ENCODE measurements around the gene PWWP2B.

PWWP2B gene

DNA sequence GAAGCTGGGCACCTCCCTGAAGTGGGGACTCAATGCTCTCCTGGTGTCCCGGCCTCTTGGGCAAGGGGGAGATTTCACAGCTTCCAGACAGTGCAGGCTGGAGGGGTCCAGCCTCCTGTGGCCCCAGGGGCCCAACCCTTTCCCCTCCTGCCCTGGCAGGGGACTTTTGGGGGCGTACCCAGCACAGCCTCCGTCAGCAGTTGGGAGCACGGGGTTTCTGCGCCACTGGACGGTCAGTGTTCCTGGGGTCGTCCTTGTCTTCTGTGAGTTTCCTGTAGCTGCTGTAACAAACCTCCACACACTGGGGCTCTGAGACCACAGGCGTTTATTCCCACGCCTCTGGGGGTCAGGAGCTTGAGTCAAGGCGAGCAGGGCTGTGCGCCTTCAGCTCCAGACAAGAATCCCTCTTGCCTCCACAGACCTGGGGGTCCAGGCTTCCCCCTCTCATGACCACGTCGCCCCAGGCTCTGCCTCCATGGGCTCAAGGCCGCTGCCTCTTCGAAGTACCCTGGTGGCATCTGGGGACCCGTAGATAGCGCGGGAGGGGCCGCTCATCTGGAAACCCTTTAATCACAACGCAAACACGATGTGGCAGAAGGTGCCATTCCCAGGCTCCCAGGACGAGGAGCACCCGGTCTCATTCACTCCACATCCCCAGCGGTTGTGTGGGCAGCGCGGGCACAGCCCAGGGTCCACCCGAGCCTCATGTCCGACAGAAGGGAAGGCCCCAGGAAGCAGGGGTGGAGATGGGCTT, 14.0 kb downstream of the PWWP2B start:
- H3K36me3 Mint-ChIP-seq: peaks cover 23% of the 10 kb centered on the region
- no peak for ATAC-seq
- H3K9me3 Mint-ChIP-seq: no peaks in the 10 kb centered on the region
- H3K4me1 Mint-ChIP-seq: peaks cover 59% of the 10 kb centered on the region
- no peak overlapping the region for H3K27ac Mint-ChIP-seq
- no peaks in the 10 kb centered on the region for H3K27me3 Mint-ChIP-seq
- H3K4me3 Mint-ChIP-seq: no peak overlapping the region

DNA sequence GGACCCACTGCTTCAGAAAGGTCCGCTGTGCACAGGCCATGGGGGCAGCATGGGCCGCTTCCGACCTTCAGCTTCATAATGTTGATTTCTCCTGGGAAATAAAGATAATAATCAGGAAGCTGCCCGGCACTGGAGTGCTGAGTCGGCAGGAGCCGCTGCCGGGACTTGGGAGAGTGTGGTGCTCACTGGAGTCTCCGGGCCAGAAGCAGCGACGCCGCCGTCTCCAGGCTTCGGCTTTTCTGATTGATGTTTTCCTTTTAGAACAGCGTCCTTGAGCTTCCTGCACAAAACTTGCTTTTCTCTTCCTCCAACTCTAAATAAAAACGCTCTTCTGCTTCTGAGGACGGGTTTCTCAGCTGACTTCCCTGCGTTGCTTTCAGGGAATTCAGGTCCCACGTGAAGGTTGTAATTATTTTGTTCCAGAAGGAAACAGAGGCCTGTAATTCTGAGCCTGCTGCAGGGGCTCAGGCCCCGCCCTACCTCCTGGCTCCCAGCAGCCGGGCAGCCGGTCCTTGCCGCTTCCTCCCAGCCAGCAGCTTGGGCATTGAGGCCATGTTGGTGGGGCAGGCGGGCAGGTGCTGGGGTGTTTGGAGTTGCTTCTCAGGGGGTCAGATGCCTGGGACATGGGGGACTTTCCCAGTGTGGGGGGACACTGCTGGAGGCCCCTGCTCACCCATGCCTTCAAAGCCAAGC, 14.7 kb downstream of the PWWP2B start:
- Mint-ChIP-seq H3K27ac (no peak overlapping the region), H3K9me3 (no peaks in the 10 kb centered on the region), H3K4me3 (no peak overlapping the region), H3K27me3 (no peaks in the 10 kb centered on the region), H3K4me1 (peaks cover 55% of the 10 kb centered on the region), H3K36me3 (peaks cover 18% of the 10 kb centered on the region)
- ATAC-seq: no peak

DNA sequence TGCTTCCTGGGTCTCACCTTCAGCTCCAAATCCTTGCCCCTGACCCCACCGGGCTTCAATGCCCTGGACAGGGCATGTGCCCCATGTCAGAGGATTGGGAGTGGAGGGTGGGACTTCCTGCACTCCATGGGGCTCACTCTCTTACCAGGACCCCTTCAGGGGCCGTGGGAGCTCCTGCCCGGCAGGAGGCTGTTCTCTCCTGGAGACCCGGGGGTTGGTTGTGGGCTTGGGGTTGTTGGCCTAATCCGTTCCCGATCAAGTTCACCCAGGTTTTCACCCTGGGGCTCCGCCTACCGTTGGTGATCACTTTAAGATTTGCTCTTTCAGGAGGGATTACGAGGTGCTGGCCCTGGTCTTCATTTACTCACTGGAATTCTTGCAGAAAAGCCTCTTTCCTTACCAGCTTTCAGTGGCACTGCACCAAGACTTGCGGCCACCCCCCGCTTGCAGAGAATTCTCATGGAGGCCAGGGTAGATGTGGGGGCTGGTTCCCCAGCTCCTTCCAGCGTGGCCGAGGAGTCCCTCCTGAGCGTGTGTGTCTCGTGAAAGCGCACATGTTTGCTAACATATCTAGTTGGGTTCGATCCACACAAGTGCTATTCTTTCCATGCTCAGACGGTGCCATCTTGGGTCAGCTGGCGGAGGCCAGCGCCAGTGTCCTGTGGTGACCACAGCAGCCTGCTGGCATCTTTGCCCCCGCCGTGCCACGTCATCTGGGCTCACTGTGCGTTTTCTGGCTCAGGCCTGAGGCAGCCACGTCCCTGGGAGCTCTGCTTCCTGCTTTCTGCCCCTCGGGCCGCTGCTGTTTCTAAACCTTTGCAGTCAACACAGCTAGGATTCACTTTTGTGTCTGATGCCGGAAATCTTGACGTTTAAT, 15.6 kb downstream of the PWWP2B start:
- no peak overlapping the region for H3K4me3 Mint-ChIP-seq
- H3K27me3 Mint-ChIP-seq: no peaks in the 10 kb centered on the region
- H3K4me1 Mint-ChIP-seq: peaks cover 47% of the 10 kb centered on the region
- H3K27ac Mint-ChIP-seq: no peak overlapping the region
- no peaks in the 10 kb centered on the region for H3K9me3 Mint-ChIP-seq
- peak; percentile 2 for ATAC-seq
- peaks cover 15% of the 10 kb centered on the region for H3K36me3 Mint-ChIP-seq

DNA sequence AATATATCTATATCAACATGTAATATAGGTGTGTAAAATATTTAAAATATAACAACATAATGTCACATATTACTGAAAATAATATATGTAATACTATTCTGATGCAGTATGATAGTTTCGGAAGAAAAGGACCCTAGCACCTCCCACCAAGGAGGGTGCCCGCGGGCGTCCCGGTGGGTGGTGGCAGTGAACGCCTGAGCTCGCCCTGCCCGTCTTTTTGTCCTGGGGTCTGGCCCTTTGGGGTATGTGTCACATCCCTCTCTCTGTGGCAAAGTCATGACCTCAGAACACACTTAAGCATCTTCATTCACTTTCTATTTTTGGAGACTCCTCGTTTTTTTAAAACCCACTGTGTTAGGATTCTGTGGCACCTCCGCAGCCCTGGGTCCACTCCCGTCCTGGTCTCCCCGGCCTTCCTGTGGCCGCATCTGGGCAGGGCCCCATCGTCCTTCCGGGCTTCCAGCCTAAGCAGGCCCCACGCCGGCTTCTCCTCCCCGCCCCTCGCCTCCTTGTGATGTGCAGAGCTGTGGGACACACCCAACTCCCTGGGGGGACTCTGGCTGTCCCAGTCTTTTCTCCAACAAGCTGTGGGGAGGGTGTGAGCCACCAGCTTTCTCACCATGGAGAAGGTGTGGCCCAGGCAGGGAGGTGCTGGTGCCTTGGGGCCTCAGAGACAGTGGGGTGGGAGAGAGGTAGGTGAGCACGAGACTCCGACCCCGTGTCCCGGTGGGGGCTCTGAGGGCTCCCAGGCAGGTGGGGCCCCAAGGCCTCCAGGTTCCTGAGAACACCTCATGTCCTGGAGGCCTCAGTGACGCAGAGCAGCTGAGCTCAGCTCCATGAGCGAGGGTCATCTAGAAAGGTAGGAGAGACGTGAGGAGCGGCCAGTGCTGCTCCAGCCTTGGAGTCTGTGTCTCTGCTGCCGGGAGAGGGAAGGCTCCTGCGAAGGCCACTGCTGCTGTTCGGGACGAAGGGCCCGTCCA, 16.5 kb downstream of the PWWP2B start:
- H3K4me1 Mint-ChIP-seq: peaks cover 45% of the 10 kb centered on the region
- no peak overlapping the region for H3K4me3 Mint-ChIP-seq
- H3K9me3 Mint-ChIP-seq: no peaks in the 10 kb centered on the region
- H3K27me3 Mint-ChIP-seq: no peaks in the 10 kb centered on the region
- peak overlapping the region; percentile 9 for H3K27ac Mint-ChIP-seq
- ATAC-seq: no peak
- H3K36me3 Mint-ChIP-seq: peaks cover 15% of the 10 kb centered on the region

DNA sequence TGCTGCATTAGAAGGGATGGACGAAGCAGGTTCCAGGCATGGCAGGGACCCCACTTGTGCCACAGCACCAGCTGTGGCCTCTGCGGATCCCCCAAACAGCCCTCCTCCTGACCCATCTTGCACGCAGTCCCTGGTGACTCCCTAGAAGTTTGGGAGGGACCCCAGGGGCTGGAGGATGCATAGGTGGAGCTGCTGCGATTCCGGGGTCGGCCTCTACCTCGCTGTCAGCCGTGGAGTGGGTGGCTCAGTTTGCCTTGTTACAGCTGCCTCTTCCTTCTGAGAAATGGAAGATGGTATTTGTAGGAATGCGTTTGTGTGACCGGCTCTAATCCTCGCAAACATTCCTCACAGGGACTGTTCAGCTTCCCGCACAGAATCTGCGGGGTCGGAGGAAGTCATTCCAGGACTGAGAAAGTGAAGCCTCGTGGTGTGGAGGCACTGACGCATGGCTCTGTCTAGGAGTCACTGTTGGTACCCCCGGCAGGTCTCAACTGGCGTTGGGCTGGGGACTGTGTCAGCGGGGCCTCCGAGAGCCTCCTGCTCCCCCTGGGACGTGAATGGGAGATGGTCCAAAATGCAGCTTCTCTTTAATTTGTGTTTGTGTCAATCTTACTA, 17.5 kb downstream of the PWWP2B start:
- Mint-ChIP-seq H3K4me3 (no peak overlapping the region), H3K27ac (peak overlapping the region; percentile 0), H3K9me3 (no peaks in the 10 kb centered on the region), H3K4me1 (peaks cover 52% of the 10 kb centered on the region), H3K27me3 (no peaks in the 10 kb centered on the region), H3K36me3 (peaks cover 15% of the 10 kb centered on the region)
- ATAC-seq: no peak

DNA sequence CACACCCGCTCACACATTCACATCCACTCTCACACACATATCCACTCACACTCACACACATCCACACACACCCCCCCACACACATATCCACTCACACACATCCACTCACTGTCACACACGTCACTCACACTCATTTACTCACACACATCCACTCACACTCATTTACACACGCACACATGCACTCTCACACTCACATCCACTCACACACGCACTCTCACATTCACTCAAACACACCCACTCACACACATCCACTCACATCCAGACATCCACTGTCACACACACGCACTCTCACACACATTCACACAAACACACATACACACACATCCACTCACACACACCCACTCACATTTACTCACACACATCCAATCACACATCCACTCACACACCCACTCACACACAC, 18.3 kb downstream of the PWWP2B start:
- Mint-ChIP-seq H3K4me1 (peaks cover 51% of the 10 kb centered on the region), H3K9me3 (no peaks in the 10 kb centered on the region), H3K27me3 (no peaks in the 10 kb centered on the region), H3K27ac (peak overlapping the region; percentile 0), H3K36me3 (peaks cover 9% of the 10 kb centered on the region), H3K4me3 (no peak overlapping the region)
- no peak for ATAC-seq

DNA sequence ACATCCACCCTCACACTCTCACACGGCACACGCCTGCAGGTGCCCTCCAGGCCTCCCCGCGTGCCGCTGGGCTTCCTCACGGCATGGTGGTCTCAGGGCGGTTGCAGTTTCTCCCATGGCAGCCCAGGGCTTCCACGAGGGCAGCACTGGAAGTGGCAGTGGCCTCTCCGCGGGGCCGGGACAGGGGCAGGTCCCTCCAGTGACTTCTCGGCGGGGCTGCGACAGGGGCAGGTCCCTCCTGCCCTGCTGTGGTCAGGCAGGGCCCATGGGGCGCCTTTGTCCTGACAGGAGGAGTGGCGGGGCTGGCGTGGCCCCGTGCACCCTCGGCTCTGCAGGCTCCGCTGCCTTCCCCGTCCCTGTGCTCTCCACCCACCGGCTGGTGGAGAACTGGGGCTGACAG, 19.0 kb downstream of the PWWP2B start:
- Mint-ChIP-seq H3K27ac (peak overlapping the region; percentile 46), H3K27me3 (no peaks in the 10 kb centered on the region), H3K36me3 (peaks cover 9% of the 10 kb centered on the region), H3K4me3 (no peak overlapping the region), H3K4me1 (peaks cover 56% of the 10 kb centered on the region), H3K9me3 (no peaks in the 10 kb centered on the region)
- ATAC-seq: no peak

DNA sequence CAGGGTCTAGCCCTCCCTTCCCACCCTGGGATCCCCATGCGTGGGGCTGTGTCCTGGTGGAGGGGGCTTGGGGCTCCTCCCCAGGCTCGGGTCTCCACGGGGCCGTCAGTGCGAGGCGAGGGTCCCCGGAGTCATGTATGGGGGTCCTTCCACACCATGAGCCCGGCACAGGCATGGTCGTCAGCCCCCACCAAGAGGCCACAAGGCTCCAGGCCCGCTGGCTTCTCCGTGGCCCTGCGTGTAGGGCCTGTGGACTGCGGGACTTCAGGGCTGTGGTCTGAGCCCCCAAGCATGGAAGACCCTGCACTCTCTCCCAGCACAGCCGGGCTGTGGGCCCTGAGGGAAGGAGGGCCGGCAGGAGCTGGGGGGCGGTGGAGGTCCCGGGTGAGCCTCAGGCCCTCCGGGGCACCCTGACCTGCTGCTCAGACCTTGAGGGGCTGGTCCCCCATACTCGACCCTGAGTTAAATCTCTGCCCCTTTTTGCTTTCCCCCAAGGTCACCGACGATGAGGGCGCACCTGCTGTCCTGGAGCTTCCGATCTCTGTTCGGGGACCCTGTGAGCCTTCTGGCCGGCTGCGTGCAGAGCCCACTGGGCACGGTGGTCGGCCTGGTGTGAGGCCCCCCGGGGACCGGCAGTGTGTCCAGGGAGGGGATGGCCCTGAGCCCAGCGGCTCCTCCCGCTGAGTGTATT, 19.7 kb downstream of the PWWP2B start:
- no peaks in the 10 kb centered on the region for H3K27me3 Mint-ChIP-seq
- no peaks in the 10 kb centered on the region for H3K9me3 Mint-ChIP-seq
- peaks cover 9% of the 10 kb centered on the region for H3K36me3 Mint-ChIP-seq
- peak overlapping the region; percentile 46 for H3K27ac Mint-ChIP-seq
- peaks cover 59% of the 10 kb centered on the region for H3K4me1 Mint-ChIP-seq
- ATAC-seq: no peak
- no peak overlapping the region for H3K4me3 Mint-ChIP-seq

DNA sequence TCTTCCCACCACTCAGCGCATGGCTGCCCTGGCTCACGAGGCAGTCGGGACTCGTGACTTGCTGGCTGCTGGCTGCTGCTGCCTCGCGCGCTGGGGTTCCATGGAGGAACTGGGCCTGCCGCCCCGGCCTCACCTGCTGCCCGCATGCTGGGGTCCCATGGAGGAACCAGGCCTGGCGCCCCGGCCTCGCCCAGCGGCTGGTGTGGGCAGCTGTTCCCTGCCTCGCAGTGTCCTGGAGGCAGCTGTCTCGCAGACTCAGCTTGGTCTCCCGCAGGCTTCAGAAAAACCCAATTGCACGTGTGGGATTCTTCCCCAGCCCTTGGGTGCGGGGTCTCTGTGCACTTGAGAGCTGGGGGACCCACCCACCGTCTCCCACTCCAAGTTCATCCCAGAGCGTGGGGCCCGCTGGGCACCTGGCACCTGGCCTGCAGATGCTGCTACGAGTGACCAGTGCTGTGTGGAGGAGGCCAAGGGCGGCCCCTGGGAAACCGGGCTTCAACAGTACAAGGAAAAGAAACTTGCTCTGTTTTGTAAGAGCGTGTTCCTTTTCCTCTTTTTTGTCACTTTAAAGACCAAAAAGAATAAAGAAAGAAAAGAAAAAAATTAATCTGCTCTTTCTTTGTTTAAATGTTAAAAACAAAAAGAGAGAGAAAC, 20.4 kb downstream of the PWWP2B start:
- Mint-ChIP-seq H3K36me3 (peaks cover 9% of the 10 kb centered on the region), H3K27ac (peak overlapping the region; percentile 96), H3K4me1 (peaks cover 60% of the 10 kb centered on the region), H3K4me3 (no peak overlapping the region), H3K9me3 (no peaks in the 10 kb centered on the region), H3K27me3 (no peaks in the 10 kb centered on the region)
- ATAC-seq: no peak

DNA sequence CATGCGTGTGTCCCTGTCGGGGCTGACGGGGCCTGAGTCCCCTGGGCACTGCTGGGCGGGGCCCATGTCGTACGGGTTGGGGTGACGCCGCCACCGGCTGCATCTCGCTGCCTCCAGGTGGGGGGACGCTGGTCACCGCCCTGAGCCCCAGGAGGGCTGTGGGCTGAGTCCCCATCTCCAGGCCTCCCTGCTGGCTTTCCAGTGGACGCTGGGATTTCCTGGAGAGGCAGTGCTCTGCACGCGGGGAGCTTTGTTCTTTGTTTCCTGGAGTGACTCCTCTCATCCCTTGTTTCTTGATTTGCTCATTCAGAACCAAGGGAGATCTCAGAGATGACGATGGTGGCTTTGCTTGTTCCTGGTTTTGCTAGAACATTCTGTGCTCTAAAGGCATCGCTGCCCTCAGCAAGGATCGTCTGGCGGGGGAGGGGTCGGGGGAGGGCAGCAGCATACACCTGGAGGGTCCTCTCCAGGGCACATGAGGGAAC, 21.0 kb downstream of the PWWP2B start:
- Mint-ChIP-seq H3K4me3 (peak overlapping the region; percentile 22), H3K27me3 (no peaks in the 10 kb centered on the region), H3K4me1 (peaks cover 67% of the 10 kb centered on the region), H3K27ac (peak overlapping the region; percentile 96), H3K36me3 (peaks cover 9% of the 10 kb centered on the region), H3K9me3 (no peaks in the 10 kb centered on the region)
- ATAC-seq: peak; percentile 42

DNA sequence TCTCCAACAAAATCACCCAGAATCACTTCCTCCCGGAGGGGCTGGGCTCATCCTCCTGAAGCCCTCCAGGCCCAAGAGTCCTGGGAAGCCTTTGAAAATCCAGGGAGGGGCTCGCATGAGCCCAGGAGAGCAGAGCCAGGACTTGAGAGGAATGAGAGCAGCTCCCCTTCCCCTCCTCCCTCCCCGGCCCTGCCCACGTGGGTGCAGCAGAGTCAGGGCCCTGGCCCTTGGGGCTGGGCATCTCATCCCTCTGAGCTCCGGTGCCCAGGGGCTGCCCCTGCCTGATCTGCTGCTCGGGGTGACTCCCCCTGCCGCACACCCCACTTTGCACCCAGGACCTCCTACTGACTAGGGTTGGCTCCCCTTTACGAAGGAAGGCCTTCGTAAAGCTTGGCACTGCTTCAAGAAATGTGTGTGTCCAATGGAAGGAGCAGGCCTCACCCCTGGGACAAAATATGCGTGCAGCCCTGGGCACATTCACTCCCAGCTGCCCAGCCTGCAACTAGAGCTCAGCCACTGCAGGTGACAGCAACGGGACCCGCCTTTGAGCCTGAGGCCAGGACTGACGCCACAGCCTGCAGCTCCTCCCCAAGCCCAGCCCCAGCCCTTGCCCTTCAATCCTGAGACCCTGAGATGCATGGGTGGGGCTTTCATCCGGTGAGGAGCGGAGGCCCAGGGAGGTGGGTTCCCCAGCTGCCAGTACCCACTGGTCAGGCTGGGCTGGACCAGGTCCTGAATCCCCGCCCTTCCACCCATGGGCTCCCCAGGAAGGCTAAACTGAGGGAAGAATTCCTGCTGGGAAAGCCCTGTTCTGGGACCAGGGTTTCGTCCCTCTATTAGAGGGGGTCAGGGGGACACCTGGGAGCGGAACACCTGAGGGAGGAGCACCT, 21.8 kb downstream of the PWWP2B start:
- Mint-ChIP-seq H3K27ac (peak overlapping the region; percentile 96), H3K9me3 (no peaks in the 10 kb centered on the region), H3K36me3 (peaks cover 9% of the 10 kb centered on the region), H3K4me1 (peaks cover 70% of the 10 kb centered on the region), H3K4me3 (peak overlapping the region; percentile 22), H3K27me3 (no peaks in the 10 kb centered on the region)
- ATAC-seq: no peak
